ENCODE results near the gene PHLDB2. TPM values are rescaled to one million over a fixed set of nuclear protein-coding genes. Genes with fewer than 3 reads are reported as not detected.

PHLDB2 gene
- total and polyA plus RNA-seq, 2 of the 8 experiments (the other 6 are each of a cell fraction or from before 2014, with no cell fraction given): 5.8 to 22.6 TPM

DNA sequence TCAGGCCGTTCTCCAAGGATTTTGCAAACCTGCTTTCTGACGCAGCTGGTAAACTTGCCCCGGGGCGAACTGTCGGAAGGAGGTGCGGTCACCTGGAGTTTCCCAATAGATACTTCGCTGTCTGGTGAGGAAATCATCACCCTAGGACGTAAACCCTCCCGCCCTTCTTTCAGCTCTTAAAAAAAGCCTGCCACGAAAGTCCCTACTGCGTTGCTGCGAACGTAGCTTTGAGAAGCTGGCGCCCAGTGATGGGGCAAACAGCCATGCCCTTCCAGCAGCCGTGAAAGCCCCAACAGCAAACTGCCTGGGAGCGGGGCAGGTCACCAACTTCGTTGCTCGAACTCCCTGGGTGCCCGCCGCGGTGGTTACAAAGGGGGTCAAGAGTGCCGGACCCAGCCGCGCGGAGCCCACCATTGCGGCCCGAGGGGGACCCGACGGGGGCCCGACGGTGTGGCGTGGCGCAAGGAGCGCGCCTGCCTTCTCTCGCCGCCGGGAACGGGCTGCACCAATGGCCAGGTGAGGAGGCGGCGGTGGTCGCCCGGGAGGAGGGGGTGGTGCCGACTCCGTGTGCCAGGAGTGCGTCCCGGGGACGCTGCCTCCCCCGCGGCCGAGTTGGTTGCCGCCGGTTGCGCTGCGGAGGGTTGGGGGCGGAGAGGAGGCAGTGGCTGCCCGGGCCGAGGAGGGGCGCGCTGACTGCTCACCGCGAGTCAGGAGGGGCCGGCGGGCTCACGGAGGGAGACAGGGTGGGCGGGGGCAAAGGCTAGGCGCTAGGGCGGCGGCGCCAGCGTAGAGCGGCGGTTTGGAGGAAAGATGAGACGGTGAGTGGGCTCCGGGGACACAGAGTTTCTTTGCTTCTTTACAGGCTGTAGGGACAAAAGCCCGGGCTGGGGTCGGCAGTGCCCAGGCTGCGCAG lies at the start of gene PHLDB2 (continued):
- TF ChIP-seq CHD2 (IDR thresholded peaks at IDR 0.05; ENCODE audit: low read length) (no peak), CBX8 (IDR thresholded peaks at IDR 0.05; ENCODE audit: borderline replicate concordance, low read depth, low read length) (no peak), KDM5A (IDR thresholded peaks at IDR 0.05; ENCODE audit: low read length) (no peak), ATF3 (IDR thresholded peaks at IDR 0.05; ENCODE audit: insufficient read depth, low read depth, low read length) (no peak), TCF12 (IDR thresholded peaks at IDR 0.05; ENCODE audit: low read depth, low read length) (no peak), RXRA (IDR thresholded peaks at IDR 0.05; ENCODE audit: insufficient read depth, low read depth, low read length) (no peak), KDM4A (IDR thresholded peaks at IDR 0.05; ENCODE audit: low read depth, low read length, severe bottlenecking) (peak; percentile 62), SRF (IDR thresholded peaks at IDR 0.05; ENCODE audit: low read depth, low read length) (no peak), RFX5 (IDR thresholded peaks at IDR 0.05; ENCODE audit: borderline replicate concordance, low read depth, low read length) (no peak), CEBPB (IDR thresholded peaks at IDR 0.05; ENCODE audit: low read depth, low read length) (peak; percentile 51; the same call in 1 of the 2 replicates)

Data from H1 (cell line).